Osteoblast (primary cell): Measurements from ENCODE around the gene CHRNG. TPM values are rescaled to one million over a fixed set of nuclear protein-coding genes. Genes with fewer than 3 reads are reported as not detected.

ENCODE experiments used
- DNase-seq: peaks from one replicate; pipeline ENCODE4 v3.0.0; 2011; ENCODE audit warnings: low spot score, mixed read lengths; ENCODE audit not compliant: insufficient read length; ENCODE audit errors: missing footprints
- H2AFZ ChIP-seq: 2 replicates; pipeline ENCODE4 v1.6.0; 2011; ENCODE audit warnings: mild to moderate bottlenecking, low read length
- H3K27ac ChIP-seq: 2 replicates; pipeline ENCODE4 v1.5.1; 2011; ENCODE audit warnings: mild to moderate bottlenecking, low read depth, low read length, moderate library complexity
- H3K27me3 ChIP-seq: 2 replicates; pipeline ENCODE4 v1.6.0; 2012; ENCODE audit warnings: mild to moderate bottlenecking, control low read depth, inconsistent platforms, low read length, moderate library complexity; ENCODE audit not compliant: insufficient read depth
- H3K36me3 ChIP-seq: 2 replicates; pipeline ENCODE4 v1.5.1; 2011; ENCODE audit warnings: mild to moderate bottlenecking, low read length, control low read depth, moderate library complexity; ENCODE audit not compliant: insufficient read depth
- H3K4me1 ChIP-seq: 2 replicates; pipeline ENCODE4 v1.5.1; 2011; ENCODE audit warnings: mild to moderate bottlenecking, low read length, control low read depth, moderate library complexity; ENCODE audit not compliant: insufficient read depth
- H3K4me2 ChIP-seq: 2 replicates; pipeline ENCODE4 v1.6.0; 2011; ENCODE audit warnings: mild to moderate bottlenecking, low read length; ENCODE audit not compliant: insufficient read depth
- H3K4me3 ChIP-seq: fragments of 200-600 bp; sonication (generic); 3 replicates; pipeline ENCODE4 v1.5.1; 2012; ENCODE audit warnings: mild to moderate bottlenecking, low read length, inconsistent platforms; ENCODE audit not compliant: insufficient read depth
- H3K79me2 ChIP-seq: 2 replicates; pipeline ENCODE4 v1.6.0; 2012; ENCODE audit warnings: mild to moderate bottlenecking, low read length, control low read depth, inconsistent platforms; ENCODE audit not compliant: insufficient read depth
- H3K9me3 ChIP-seq: 2 replicates; pipeline ENCODE4 v1.5.1; 2011; ENCODE audit warnings: low read depth, low read length, control low read depth
- H4K20me1 ChIP-seq: 2 replicates; pipeline ENCODE4 v1.6.0; 2012; ENCODE audit warnings: mild to moderate bottlenecking, low read length, control low read depth; ENCODE audit not compliant: insufficient read depth
- total RNA-seq: library from RNA; depleted of rRNA; stranded (reverse); fragments of >200 nt; gene quantifications from 2 replicates; pipeline ENCODE4 v1.2.3, GENCODE V29; 2012
- TF ChIP-seq, protein P1 (sequence below): IDR thresholded peaks from 2 replicates; pipeline ENCODE4 v1.5.1; 2011; ENCODE audit warnings: mild to moderate bottlenecking, low read depth, low read length, moderate library complexity; ENCODE audit errors: extremely low read depth

Gene CHRNG
- total RNA-seq, 1 donor, result not detected

DNA sequence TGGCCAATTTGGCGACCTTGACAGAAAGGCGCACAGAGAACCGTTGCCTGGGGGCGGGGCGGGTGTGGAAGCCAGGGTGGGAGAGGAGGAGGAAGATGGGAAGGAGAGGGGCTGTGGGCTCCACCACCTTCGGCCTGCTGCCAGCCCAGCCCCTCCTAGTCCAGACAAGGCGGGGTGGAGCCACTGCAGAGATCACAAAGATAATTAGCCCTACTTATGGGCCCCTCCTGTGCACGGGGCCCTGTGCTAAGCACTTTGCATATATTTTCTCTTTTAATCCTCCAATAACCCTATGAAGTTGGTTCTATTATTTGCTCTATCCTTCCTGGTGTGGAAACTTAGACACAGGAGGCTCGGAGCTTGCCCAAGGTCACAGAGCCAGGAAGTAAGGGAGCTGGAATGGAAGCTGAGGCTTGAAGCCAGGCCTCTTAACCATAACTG is 38.1 kb upstream of the CHRNG start:
- no peak overlapping the region for H3K4me3 ChIP-seq
- H3K79me2 ChIP-seq, result no peaks in the 10 kb centered on the region
- DNase-seq, result no peak
- no peaks in the 10 kb centered on the region for H4K20me1 ChIP-seq
- H3K4me2 ChIP-seq, result no peak overlapping the region
- no peak overlapping the region for H2AFZ ChIP-seq
- H3K27me3 ChIP-seq, result peaks cover 32% of the 10 kb centered on the region
- no peaks in the 10 kb centered on the region for H3K4me1 ChIP-seq
- H3K27ac ChIP-seq, result no peak overlapping the region
- no peaks in the 10 kb centered on the region for H3K36me3 ChIP-seq
- TF ChIP-seq, protein P1, sequence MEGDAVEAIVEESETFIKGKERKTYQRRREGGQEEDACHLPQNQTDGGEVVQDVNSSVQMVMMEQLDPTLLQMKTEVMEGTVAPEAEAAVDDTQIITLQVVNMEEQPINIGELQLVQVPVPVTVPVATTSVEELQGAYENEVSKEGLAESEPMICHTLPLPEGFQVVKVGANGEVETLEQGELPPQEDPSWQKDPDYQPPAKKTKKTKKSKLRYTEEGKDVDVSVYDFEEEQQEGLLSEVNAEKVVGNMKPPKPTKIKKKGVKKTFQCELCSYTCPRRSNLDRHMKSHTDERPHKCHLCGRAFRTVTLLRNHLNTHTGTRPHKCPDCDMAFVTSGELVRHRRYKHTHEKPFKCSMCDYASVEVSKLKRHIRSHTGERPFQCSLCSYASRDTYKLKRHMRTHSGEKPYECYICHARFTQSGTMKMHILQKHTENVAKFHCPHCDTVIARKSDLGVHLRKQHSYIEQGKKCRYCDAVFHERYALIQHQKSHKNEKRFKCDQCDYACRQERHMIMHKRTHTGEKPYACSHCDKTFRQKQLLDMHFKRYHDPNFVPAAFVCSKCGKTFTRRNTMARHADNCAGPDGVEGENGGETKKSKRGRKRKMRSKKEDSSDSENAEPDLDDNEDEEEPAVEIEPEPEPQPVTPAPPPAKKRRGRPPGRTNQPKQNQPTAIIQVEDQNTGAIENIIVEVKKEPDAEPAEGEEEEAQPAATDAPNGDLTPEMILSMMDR, result no peak
- H3K9me3 ChIP-seq, result no peaks in the 10 kb centered on the region

DNA sequence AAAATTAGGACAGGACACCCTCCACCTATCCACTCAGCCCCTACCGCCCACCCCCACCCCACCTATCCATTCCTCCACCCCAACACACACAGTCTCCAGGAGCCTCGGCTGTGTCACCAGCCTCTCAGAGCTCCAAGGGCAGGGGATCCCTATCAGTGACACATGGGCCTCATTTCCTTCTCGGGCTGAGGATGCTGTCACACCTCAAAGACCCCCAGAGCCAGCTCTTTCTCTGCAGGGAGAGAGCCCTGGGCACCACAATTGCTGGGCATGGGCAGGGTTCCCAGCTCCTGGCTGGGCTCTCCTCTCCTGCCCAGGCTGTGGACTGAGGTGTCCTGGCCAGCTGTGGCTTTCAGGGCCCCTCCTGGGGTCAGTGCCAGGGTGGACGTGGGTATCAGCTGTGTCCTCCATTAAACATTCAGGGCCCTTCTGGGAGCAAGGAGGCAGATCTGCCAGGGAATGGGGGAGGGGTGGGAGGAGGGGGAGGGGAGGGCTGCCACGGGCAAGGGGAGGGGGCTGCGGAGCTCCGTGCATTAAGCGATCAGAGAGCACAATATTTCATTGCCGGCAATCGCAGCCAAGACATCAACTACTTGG is 37.6 kb upstream of the CHRNG start:
- Histone ChIP-seq H3K27ac (no peak overlapping the region), H4K20me1 (no peaks in the 10 kb centered on the region), H3K27me3 (peaks cover 32% of the 10 kb centered on the region), H3K9me3 (no peaks in the 10 kb centered on the region), H3K4me3 (no peak overlapping the region), H3K4me2 (no peak overlapping the region), H3K4me1 (no peaks in the 10 kb centered on the region), H3K79me2 (no peaks in the 10 kb centered on the region), H3K36me3 (no peaks in the 10 kb centered on the region), H2AFZ (no peak overlapping the region)
- TF ChIP-seq, protein P1, result no peak
- no peak for DNase-seq

DNA sequence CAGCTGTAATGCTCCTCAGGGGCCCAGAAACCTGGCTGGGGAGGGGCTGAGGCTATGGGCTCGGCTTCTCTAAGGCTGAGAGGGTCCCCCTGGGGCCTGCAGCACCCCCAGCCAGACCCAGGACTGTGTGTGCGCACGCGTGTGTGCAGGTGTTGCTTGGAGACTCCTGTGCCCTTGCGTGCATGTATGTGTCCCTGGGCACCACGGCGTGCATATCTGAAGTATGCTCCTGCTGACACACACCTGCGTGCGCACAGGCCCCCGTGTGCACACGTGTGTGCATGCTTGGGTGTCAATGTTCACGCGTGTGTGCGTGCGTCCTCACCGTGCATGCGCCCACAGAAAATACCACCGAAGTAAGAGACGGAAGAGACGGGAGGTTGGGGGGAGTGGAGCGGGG is 37.0 kb upstream of the CHRNG start:
- H4K20me1 ChIP-seq, result no peaks in the 10 kb centered on the region
- no peak overlapping the region for H3K4me2 ChIP-seq
- H3K4me1 ChIP-seq, result no peaks in the 10 kb centered on the region
- H3K27me3 ChIP-seq, result peaks cover 32% of the 10 kb centered on the region
- no peaks in the 10 kb centered on the region for H3K79me2 ChIP-seq
- H3K27ac ChIP-seq, result no peak overlapping the region
- no peak overlapping the region for H3K4me3 ChIP-seq
- no peaks in the 10 kb centered on the region for H3K36me3 ChIP-seq
- H3K9me3 ChIP-seq, result no peaks in the 10 kb centered on the region
- TF ChIP-seq, protein P1, result no peak
- DNase-seq, result no peak
- H2AFZ ChIP-seq, result no peak overlapping the region

DNA sequence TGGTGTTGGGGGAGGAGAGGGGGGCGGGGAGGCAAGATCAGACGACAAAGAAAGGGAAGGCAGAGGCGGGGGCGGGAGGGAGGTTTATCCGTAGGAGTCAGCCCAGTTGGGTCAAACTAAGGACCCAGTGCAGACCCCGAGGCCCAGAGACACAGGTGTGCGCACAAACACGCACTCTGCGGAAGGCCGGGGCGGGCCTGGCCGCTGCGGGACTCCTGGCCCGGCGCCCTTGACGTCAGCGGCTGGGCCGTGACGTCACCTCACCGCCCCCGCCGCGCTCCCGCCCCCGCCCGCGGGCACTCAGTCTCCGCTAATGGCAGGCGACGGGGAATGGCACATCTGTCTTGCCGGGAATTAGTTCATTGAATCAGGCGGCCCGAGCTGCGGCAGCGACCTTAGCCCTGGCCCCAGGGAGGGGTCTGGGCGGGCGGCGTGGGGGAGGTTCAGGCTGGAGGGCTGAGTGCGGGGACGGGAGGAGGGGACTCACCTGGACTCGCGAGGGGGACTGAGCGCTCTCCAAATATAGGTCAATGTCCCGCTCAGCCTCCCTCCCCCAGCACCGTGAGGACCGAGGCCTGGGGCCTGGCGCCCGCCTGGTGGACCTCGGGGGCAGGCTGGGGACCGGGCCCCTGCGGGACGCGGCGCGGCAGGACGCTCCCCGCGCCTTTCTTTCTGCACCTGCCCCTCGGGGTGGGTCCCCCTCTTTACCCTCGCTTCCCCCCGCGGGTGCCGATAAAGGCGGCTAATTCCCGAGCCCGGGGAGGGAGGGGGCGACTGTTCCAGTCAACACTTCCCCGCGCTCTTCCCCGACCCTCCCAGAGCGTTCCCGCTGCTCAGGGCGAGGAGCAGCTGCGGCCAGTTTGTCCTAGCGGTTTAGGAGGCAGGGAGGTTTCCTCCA is 36.3 kb upstream of the CHRNG start:
- no peak overlapping the region for H3K4me2 ChIP-seq
- no peaks in the 10 kb centered on the region for H4K20me1 ChIP-seq
- TF ChIP-seq, protein P1, result no peak
- no peaks in the 10 kb centered on the region for H3K79me2 ChIP-seq
- no peak overlapping the region for H3K27ac ChIP-seq
- H3K9me3 ChIP-seq, result no peaks in the 10 kb centered on the region
- peak overlapping the region; percentile 10 for H3K4me3 ChIP-seq
- no peak overlapping the region for H2AFZ ChIP-seq
- H3K4me1 ChIP-seq, result no peaks in the 10 kb centered on the region
- peaks cover 32% of the 10 kb centered on the region for H3K27me3 ChIP-seq
- no peaks in the 10 kb centered on the region for H3K36me3 ChIP-seq
- no peak for DNase-seq
